Trophoblast cell (in vitro differentiated cells and primary cell): ENCODE measurements around the gene PAQR7.

Source experiments
- DNase-seq, 2 donors: peaks; one replicate each; pipeline ENCODE4 v3.0.0-alpha.2; 2016
- H2AFZ ChIP-seq: 2 replicates; pipeline ENCODE4 v1.6.1; 2013; ENCODE audit warnings: low read length, moderate library complexity, mild to moderate bottlenecking; ENCODE audit not compliant: insufficient read depth, poor library complexity
- H2AK5ac ChIP-seq: 2 replicates; pipeline ENCODE4 v1.6.1; 2013; ENCODE audit warnings: mild to moderate bottlenecking, low read length
- H2BK120ac ChIP-seq: 2 replicates; pipeline ENCODE4 v1.6.1; 2013; ENCODE audit warnings: low read length, mild to moderate bottlenecking, moderate library complexity; ENCODE audit not compliant: insufficient read depth, poor library complexity
- H2BK12ac ChIP-seq: 2 replicates; pipeline ENCODE4 v1.6.1; 2013; ENCODE audit warnings: mild to moderate bottlenecking, low read length, moderate library complexity
- H2BK5ac ChIP-seq: 2 replicates; pipeline ENCODE4 v1.6.1; 2013; ENCODE audit warnings: low read length, low read depth, moderate library complexity, mild to moderate bottlenecking; ENCODE audit not compliant: poor library complexity
- H3K14ac ChIP-seq: 2 replicates; pipeline ENCODE4 v1.6.1; 2013; ENCODE audit warnings: mild to moderate bottlenecking, low read length
- H3K18ac ChIP-seq: 2 replicates; pipeline ENCODE4 v1.6.1; 2013; ENCODE audit warnings: mild to moderate bottlenecking, low read length
- H3K23ac ChIP-seq: 2 replicates; pipeline ENCODE4 v1.6.1; 2013; ENCODE audit warnings: low read length
- H3K27ac ChIP-seq: 2 replicates; pipeline ENCODE4 v1.5.1; 2013; ENCODE audit warnings: low read depth, mild to moderate bottlenecking, inconsistent platforms, low read length, moderate library complexity
- H3K27me3 ChIP-seq: 2 replicates; pipeline ENCODE4 v1.6.1; 2013; ENCODE audit warnings: inconsistent platforms, mild to moderate bottlenecking, low read length, moderate library complexity; ENCODE audit not compliant: insufficient read depth
- H3K36me3 ChIP-seq, 2 experiments: 1 replicate in 1 of 2; 2 replicates in 1 of 2; pipeline ENCODE4 v1.6.1; 2013; ENCODE audit warnings: low read length in 2 of 2, mild to moderate bottlenecking in 2 of 2, moderate library complexity in 1 of 2; ENCODE audit not compliant: insufficient read depth in 2 of 2, control insufficient read depth in 1 of 2
- H3K4ac ChIP-seq: 2 replicates; pipeline ENCODE4 v1.6.1; 2013; ENCODE audit warnings: low read depth, mild to moderate bottlenecking, low read length, moderate library complexity
- H3K4me1 ChIP-seq, 2 experiments: 1 replicate in 1 of 2; 2 replicates in 1 of 2; pipeline ENCODE4 v1.6.1; 2013; ENCODE audit warnings: low read length in 2 of 2, mild to moderate bottlenecking in 2 of 2, moderate library complexity in 1 of 2; ENCODE audit not compliant: insufficient read depth in 2 of 2, control insufficient read depth in 1 of 2
- H3K4me2 ChIP-seq: 2 replicates; pipeline ENCODE4 v1.6.1; 2013; ENCODE audit warnings: inconsistent platforms, mild to moderate bottlenecking, low read length, moderate library complexity
- H3K4me3 ChIP-seq: 2 replicates; pipeline ENCODE4 v1.5.1; 2013; ENCODE audit warnings: mild to moderate bottlenecking, low read depth, low read length, inconsistent platforms
- H3K79me1 ChIP-seq: one replicate; pipeline ENCODE4 v1.6.1; 2013; ENCODE audit warnings: low read length
- H3K79me2 ChIP-seq: 2 replicates; pipeline ENCODE4 v1.6.1; 2013; ENCODE audit warnings: low read length, mild to moderate bottlenecking; ENCODE audit not compliant: control insufficient read depth, insufficient read depth, poor library complexity
- H3K9ac ChIP-seq: 2 replicates; pipeline ENCODE4 v1.6.1; 2013; ENCODE audit warnings: mild to moderate bottlenecking, low read length
- H3K9me3 ChIP-seq: 2 replicates; pipeline ENCODE4 v1.6.1; 2013; ENCODE audit warnings: low read depth, mild to moderate bottlenecking, control low read depth, inconsistent platforms, low read length; ENCODE audit not compliant: insufficient read depth
- H4K12ac ChIP-seq: 2 replicates; pipeline ENCODE4 v1.6.1; 2013; ENCODE audit warnings: low read depth, mild to moderate bottlenecking, low read length, moderate library complexity
- H4K8ac ChIP-seq: 2 replicates; pipeline ENCODE4 v1.6.1; 2013; ENCODE audit warnings: low read depth, mild to moderate bottlenecking, low read length, moderate library complexity
- H4K91ac ChIP-seq: one replicate; pipeline ENCODE4 v1.6.1; 2013; ENCODE audit warnings: low read depth, mild to moderate bottlenecking, low read length, moderate library complexity
- WGBS: extraction: QIAGEN DNeasy Blood & Tissue Kit; methylation state at CpG from one replicate; pipeline ENCODE4 v1.1.7; 2013; ENCODE audit warnings: missing lambda C conversion rate; ENCODE audit not compliant: insufficient read length, insufficient coverage; ENCODE audit errors: extremely low coverage; 5-methylcytosine and 5-hydroxymethylcytosine counted together

Gene PAQR7

GRCh38 chr1:25821630-25822091 is 53.8 kb downstream of the PAQR7 start:
- Histone ChIP-seq H3K4me2 (no peak overlapping the region), H2AK5ac (no peak overlapping the region), H3K4ac (no peak overlapping the region), H3K36me3 (peaks cover 8 to 12% of the 10 kb centered on the region in 2 experiments), H3K79me2 (peaks cover 16% of the 10 kb centered on the region), H4K91ac (no peak overlapping the region), H3K18ac (no peak overlapping the region), H2BK5ac (no peak overlapping the region), H3K4me3 (no peak overlapping the region), H3K4me1 (peaks cover 21 to 26% of the 10 kb centered on the region in 2 experiments), H3K14ac (no peak overlapping the region), H2BK12ac (no peak overlapping the region), H3K27me3 (no peaks in the 10 kb centered on the region), H3K9me3 (no peaks in the 10 kb centered on the region), H3K9ac (no peak overlapping the region), H3K23ac (no peak overlapping the region), H4K12ac (no peak overlapping the region), H3K79me1 (peaks cover 20% of the 10 kb centered on the region), H3K27ac (no peak overlapping the region), H2BK120ac (no peak overlapping the region), H4K8ac (no peak overlapping the region), H2AFZ (no peak overlapping the region)
- DNase-seq = no peak
- no CpG with 5 or more reads among the region's 5 CpGs for WGBS

- Histone ChIP-seq H4K8ac (peak overlapping the region; percentile 76), H3K4ac (peak overlapping the region; percentile 65), H2AFZ (peak overlapping the region; percentile 50), H2BK5ac (no peak overlapping the region), H2AK5ac (no peak overlapping the region), H3K9ac (peak overlapping the region; percentile 88), H3K36me3 (peaks cover 3 to 9% of the 10 kb centered on the region in 2 experiments), H3K27me3 (no peaks in the 10 kb centered on the region), H3K79me1 (peaks cover 20% of the 10 kb centered on the region), H4K91ac (no peak overlapping the region), H2BK120ac (no peak overlapping the region), H4K12ac (peak overlapping the region; percentile 28), H3K18ac (peak overlapping the region; percentile 16), H3K4me2 (peak overlapping the region; percentile 77), H3K4me3 (peak overlapping the region; percentile 81), H3K14ac (peak overlapping the region; percentile 83), H3K79me2 (peaks cover 16% of the 10 kb centered on the region), H3K4me1 (peaks cover 21 to 26% of the 10 kb centered on the region in 2 experiments), H3K9me3 (no peaks in the 10 kb centered on the region), H2BK12ac (no peak overlapping the region), H3K27ac (no peak overlapping the region), H3K23ac (no peak overlapping the region)
- no peak for DNase-seq
- no CpG with 5 or more reads among the region's 10 CpGs for WGBS
Observed at GRCh38 chr1:25821112-25821476, 54.4 kb downstream of the PAQR7 start.

GRCh38 chr1:25820247-25821111 is 55.0 kb downstream of the PAQR7 start:
- Histone ChIP-seq H2AK5ac (peak overlapping the region; percentile 67), H3K27me3 (no peaks in the 10 kb centered on the region)

GRCh38 chr1:25819491-25820246 is 55.8 kb downstream of the PAQR7 start, which contains the start of gene MTFR1L:
TSS of gene MTFR1L (plus strand) at chr1:25819954. CDS start at chr1:25823105, 3,151 bp downstream.
- no peaks in the 10 kb centered on the region for H3K9me3 ChIP-seq
- H3K79me1 ChIP-seq = peaks cover 20% of the 10 kb centered on the region
- peak within 1 kb of the TSS; percentile 89 for H3K27ac ChIP-seq
- peak within 1 kb of the TSS; percentile 94 for H4K12ac ChIP-seq
- H3K14ac ChIP-seq = peak within 1 kb of the TSS; percentile 88
- H3K9ac ChIP-seq = peak within 1 kb of the TSS; percentile 88
- H3K36me3 ChIP-seq = peaks cover 6 to 8% of the 10 kb centered on the region in 2 experiments
- WGBS = no CpG with 5 or more reads among the region's 64 CpGs
- peaks cover 21 to 26% of the 10 kb centered on the region in 2 experiments for H3K4me1 ChIP-seq
- H3K4ac ChIP-seq = peak within 1 kb of the TSS; percentile 73
- H3K27me3 ChIP-seq = no peaks in the 10 kb centered on the region
- DNase-seq = peak; percentile 94 to 95
- H4K91ac ChIP-seq = peak within 1 kb of the TSS; percentile 87
- peak within 1 kb of the TSS; percentile 82 for H2AFZ ChIP-seq
- no peak within 1 kb of the TSS for H3K23ac ChIP-seq
- H2BK12ac ChIP-seq = peak within 1 kb of the TSS; percentile 42
- H2AK5ac ChIP-seq = peak within 1 kb of the TSS; percentile 78
- peaks cover 16% of the 10 kb centered on the region for H3K79me2 ChIP-seq
- H3K4me2 ChIP-seq = peak within 1 kb of the TSS; percentile 77
- H3K18ac ChIP-seq = peak within 1 kb of the TSS; percentile 88
- peak within 1 kb of the TSS; percentile 92 for H4K8ac ChIP-seq
- H2BK5ac ChIP-seq = peak within 1 kb of the TSS; percentile 89
- H3K4me3 ChIP-seq = peak within 1 kb of the TSS; percentile 81
- peak within 1 kb of the TSS; percentile 70 for H2BK120ac ChIP-seq

More at GRCh38 chr1:25820247-25821111, 55.0 kb downstream of the PAQR7 start:
- Histone ChIP-seq H3K79me1 (peaks cover 20% of the 10 kb centered on the region), H4K91ac (peak overlapping the region; percentile 87), H4K8ac (peak overlapping the region; percentile 80), H3K27ac (peak overlapping the region; percentile 89), H2BK12ac (no peak overlapping the region), H4K12ac (peak overlapping the region; percentile 81), H2BK5ac (peak overlapping the region; percentile 39), H3K79me2 (peaks cover 16% of the 10 kb centered on the region), H3K18ac (peak overlapping the region; percentile 78), H3K9ac (peak overlapping the region; percentile 88), H3K4ac (peak overlapping the region; percentile 71), H3K4me3 (peak overlapping the region; percentile 81), H2BK120ac (peak overlapping the region; percentile 54), H3K23ac (no peak overlapping the region), H3K36me3 (peaks cover 3 to 5% of the 10 kb centered on the region in 2 experiments), H3K4me1 (peaks cover 21 to 26% of the 10 kb centered on the region in 2 experiments), H3K4me2 (peak overlapping the region; percentile 77), H3K14ac (peak overlapping the region; percentile 83), H3K9me3 (no peaks in the 10 kb centered on the region), H2AFZ (peak overlapping the region; percentile 82)
- no CpG with 5 or more reads among the region's 67 CpGs for WGBS
- peak; percentile 73 to 76 for DNase-seq
